ENCODE data around the gene MYH14.

The MYH14 gene

DNA sequence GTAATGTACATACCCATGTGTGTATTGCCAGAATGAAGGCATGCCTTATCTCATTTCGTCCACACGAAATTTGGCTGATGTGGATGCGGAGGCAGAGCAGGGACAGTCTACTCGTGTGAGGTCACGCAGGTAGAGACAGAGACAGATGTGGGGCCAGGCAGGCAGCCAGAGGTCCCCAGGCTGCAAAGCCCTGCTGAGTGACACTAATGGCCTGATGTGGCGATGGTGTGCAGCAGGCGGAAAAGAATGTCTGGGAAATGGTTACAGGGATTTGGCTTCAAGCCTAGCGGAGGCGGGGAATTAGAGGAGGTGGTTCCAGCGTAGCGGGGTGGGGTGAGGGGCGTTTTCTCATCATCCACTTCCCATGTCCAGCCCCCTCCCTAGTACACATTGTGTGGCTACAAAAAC is 36.1 kb upstream of the MYH14 start:
- in situ Hi-C loops (cut with HindIII; ENCODE audit: low sequenced_read_pairs), result no loop called here
- H3K4me3 ChIP-seq (ENCODE audit: low read depth, low read length), result no peak overlapping the region
- TF ChIP-seq, protein P1, sequence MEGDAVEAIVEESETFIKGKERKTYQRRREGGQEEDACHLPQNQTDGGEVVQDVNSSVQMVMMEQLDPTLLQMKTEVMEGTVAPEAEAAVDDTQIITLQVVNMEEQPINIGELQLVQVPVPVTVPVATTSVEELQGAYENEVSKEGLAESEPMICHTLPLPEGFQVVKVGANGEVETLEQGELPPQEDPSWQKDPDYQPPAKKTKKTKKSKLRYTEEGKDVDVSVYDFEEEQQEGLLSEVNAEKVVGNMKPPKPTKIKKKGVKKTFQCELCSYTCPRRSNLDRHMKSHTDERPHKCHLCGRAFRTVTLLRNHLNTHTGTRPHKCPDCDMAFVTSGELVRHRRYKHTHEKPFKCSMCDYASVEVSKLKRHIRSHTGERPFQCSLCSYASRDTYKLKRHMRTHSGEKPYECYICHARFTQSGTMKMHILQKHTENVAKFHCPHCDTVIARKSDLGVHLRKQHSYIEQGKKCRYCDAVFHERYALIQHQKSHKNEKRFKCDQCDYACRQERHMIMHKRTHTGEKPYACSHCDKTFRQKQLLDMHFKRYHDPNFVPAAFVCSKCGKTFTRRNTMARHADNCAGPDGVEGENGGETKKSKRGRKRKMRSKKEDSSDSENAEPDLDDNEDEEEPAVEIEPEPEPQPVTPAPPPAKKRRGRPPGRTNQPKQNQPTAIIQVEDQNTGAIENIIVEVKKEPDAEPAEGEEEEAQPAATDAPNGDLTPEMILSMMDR (IDR thresholded peaks at IDR 0.05; ENCODE audit: low read depth, low read length), result no peak
- DNase-seq (ENCODE audit: low read depth, low spot score), result no peak

DNA sequence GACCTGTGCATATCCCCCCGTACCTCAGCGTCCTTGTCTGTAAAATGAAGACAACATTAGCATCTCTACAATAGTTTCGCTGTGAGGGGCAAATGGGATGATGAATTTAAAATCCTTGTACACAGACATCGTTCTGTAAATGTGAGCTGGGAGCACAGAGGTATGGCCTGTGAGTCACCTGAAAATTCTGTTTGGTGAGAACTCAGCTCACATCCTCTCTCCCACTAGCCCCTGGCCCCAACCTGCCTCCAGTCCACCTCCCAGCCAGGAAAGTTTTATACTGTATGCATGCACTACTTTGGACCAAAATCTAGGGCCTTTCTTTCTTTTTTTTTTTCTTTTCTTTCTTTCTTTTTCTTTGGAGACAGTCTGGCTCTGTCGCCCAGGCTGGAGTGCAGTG is 31.7 kb upstream of the MYH14 start:
- no peak for DNase-seq (ENCODE audit: low read depth, low spot score)
- in situ Hi-C loops (cut with HindIII; ENCODE audit: low sequenced_read_pairs), result no loop called here
- TF ChIP-seq, protein P1 (IDR thresholded peaks at IDR 0.05; ENCODE audit: low read depth, low read length), result no peak
- H3K4me3 ChIP-seq (ENCODE audit: low read depth, low read length), result no peak overlapping the region

DNA sequence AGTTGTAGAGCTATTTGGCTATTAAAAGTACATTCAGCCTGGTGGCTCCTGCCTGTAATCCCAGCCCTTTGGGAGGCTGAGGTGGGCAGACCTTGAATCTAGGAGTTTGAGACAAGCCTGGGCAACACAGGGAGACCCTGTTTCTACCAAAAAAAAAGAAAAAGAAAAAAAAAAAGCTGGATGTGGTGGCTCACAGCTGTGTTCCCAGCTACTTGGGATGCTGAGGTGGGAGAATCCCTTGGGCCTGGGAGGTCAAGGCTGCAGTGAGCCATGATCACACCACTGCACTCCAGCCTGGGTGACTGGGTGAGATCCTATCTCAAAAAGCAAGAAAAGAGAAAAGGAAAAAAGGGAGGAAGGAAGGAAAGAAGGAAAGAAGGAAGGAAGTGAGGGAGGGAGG is 30.7 kb upstream of the MYH14 start:
- in situ Hi-C loops (cut with HindIII; ENCODE audit: low sequenced_read_pairs), result no loop called here
- no peak overlapping the region for H3K4me3 ChIP-seq (ENCODE audit: low read depth, low read length)
- TF ChIP-seq, protein P1 (IDR thresholded peaks at IDR 0.05; ENCODE audit: low read depth, low read length), result no peak
- DNase-seq (ENCODE audit: low read depth, low spot score), result no peak

DNA sequence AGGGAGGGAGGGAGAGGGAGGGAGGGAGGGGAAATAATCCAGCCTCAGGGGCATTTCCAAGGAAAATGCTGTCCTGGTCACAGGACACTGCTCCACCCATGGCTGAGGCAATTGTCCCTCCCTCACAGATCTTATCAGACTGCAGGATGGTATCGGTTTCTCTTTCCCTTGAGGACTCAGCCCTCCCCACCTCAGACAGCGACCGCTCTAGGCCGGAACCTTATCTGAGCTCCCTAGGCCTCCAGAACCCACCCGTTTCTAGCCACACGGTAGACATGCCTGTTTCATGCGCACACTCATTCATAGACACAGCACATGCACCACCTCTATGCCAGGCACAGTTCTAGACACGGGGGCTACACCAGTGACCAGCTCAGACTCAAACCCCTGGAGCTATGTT is 30.3 kb upstream of the MYH14 start:
- DNase-seq (ENCODE audit: low read depth, low spot score), result no peak
- TF ChIP-seq, protein P1 (IDR thresholded peaks at IDR 0.05; ENCODE audit: low read depth, low read length), result no peak
- in situ Hi-C loops (cut with HindIII; ENCODE audit: low sequenced_read_pairs), result no loop called here

DNA sequence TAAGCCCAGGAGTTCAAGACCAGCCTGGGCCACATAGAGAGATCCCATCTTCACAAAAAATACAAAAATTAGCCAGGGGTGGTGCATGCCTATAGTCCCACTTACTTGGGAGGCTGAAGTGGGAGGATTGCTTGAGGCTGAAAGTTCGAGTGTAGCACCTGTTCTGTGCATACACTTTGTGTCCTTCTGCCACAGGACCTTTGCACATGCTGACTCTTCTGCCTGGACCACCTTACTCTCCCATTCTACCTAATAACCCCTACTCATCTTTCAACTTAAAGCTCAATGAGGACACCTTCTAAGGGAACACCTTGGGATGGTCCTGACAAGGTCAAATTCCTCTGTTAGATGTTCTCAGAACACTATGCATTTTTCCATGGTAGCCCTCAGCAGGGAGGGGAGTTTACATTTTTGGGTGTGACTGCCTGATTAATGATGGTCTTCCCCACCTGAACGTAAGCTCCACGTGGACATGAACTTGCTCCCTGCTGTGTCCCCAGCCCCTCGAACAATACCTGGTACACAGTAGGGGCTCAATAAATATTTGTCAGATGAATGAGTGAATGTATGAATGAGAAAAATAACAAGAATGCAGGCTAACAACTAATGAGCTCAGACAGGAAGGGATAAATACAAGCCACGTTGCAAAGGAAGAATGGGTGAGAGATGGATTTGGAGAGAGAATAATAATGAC is 29.2 kb upstream of the MYH14 start:
- in situ Hi-C loops (cut with HindIII; ENCODE audit: low sequenced_read_pairs), result no loop called here
- TF ChIP-seq, protein P1 (IDR thresholded peaks at IDR 0.05; ENCODE audit: low read depth, low read length), result no peak
- H3K4me3 ChIP-seq (ENCODE audit: low read depth, low read length), result no peak overlapping the region
- no peak for DNase-seq (ENCODE audit: low read depth, low spot score)

More for the DNA sequence above, 30.3 kb upstream of the MYH14 start:
- no peak overlapping the region for H3K4me3 ChIP-seq (ENCODE audit: low read depth, low read length)

DNA sequence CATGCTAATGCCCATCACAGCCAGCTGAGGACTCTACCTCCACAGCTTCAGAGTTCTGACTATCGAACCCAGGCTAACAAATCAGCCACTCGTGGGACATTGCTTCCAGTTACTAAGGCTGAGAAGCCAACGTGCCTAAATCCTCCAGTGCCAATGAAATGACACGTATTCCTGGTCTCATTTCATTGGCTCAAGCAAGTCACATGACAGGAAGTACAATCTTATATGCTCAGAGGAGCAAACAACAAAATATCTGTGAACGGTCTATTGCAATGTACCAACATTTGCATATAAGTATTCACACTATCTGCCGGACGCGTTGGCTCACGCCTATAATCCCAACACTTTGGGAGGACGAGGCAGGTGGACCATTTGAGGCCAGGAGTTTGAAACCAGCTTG is 27.5 kb upstream of the MYH14 start:
- in situ Hi-C loops (cut with HindIII; ENCODE audit: low sequenced_read_pairs), result no loop called here
- TF ChIP-seq, protein P1 (IDR thresholded peaks at IDR 0.05; ENCODE audit: low read depth, low read length), result no peak
- no peak overlapping the region for H3K4me3 ChIP-seq (ENCODE audit: low read depth, low read length)
- no peak for DNase-seq (ENCODE audit: low read depth, low spot score)
